Breast epithelium (tissue), 3 donors: Measurements from ENCODE around the gene MSH3.

Source experiments
- CTCF ChIP-seq, 3 donors: fragments of 450-650 bp; IDR thresholded peaks; one replicate each; pipeline ENCODE4 v1.5.1; 2016 to 2017; ENCODE audit warnings: antibody characterized with exemption in 3 of 3, mild to moderate bottlenecking in 3 of 3, moderate library complexity in 3 of 3
- POLR2A ChIP-seq: fragments of 450-650 bp; IDR thresholded peaks from one replicate; pipeline ENCODE4 v1.6.1; 2016; ENCODE audit warnings: antibody characterized with exemption, mild to moderate bottlenecking, moderate library complexity

- no peak for TF ChIP-seq CTCF (IDR thresholded peaks at IDR 0.05)
- no peak for TF ChIP-seq POLR2A
Observed at GRCh38 chr5:80620211-80620610, 34.2 kb upstream of the MSH3 start.
